NCI-H69 (cell line): Measurements from ENCODE around the gene TRPM3.

Experiments
- DNase-seq: peaks from one replicate; lab custom pipeline; 2025; lab: John Stamatoyannopoulos, UW

TRPM3 gene

GRCh38 chr9:70883963-70884793 lies 237.2 kb downstream of the TRPM3 start:
- no peak for DNase-seq

DNA sequence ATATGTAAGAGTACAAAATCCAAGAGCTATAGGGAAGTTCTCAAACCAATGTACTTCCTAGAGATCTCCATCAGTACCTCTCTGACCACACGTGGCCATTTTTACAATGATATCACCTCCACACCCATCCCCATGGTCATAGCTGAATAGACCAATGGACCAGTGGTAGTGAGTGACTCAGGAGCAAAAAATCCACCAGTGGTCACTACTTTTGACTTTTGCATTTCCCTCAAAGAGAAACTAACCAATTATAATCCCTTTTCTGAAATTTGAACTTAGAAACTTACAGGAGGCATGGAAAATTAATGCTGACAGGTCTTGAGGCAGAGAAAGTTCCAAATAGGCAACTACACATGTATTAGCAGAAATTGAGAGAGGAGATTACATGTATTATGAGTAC lies 238.4 kb downstream of the TRPM3 start:
- no peak for DNase-seq

DNA sequence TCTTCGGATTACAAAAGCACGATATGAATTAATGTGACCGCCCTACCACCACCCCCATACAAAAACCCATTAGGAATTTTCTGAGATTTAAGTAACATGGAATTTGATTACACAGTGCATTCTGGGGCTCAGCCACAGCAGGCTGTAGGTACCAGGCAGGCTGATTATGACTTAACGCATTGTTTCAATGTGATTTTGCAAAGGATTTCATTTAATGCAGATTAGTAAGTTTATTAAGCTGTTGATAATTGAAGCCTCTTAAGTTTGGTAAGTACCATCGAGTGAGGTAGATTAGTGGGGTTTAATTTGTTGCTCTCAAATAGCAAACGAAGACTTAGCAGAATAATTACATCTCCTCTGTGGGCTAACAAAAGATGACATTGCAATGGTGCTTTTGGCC lies 240.1 kb downstream of the TRPM3 start:
- DNase-seq, result no peak

DNA sequence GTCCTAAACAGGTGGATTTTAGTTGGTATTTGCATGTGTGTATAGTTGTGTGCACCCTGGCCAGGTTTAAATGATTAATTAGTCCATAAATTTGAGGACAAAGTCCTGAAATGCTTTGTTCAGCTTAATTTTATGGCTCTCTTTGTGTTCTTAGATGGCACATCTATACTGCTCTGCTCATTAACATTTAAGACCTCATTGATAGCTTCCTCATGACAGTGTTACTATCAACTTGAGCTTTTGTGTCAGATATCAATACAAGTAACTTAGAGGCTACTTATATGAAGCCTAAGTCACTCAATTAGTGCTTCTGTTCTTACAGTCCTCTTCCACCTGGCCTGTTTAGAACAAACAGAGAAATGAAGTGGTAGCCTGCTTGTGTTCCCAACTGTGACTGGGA lies 240.9 kb downstream of the TRPM3 start:
- DNase-seq, result no peak

GRCh38 chr9:70878576-70878975 lies 242.8 kb downstream of the TRPM3 start:
- DNase-seq, result no peak

- DNase-seq, result no peak
Measured at GRCh38 chr9:70874451-70874850, 247.0 kb downstream of the TRPM3 start.

DNA sequence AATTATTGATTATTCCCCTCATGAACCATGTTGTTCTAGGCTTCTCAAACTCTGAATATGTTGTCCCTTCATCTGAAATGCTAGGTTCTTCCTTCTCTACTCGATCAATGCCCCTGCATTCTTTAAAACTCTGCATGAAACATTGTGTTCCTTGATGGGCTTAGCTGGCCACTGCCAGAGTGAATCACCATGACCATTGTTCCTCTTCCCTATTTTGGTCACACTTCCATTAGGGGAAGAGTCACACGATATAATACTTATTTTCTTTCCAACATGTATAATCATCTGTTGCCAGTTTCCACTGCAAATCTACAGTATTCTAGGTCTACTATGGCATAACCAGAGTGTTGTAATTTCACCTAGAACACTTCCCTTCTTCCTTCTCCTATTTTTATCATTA lies 247.9 kb downstream of the TRPM3 start:
- no peak for DNase-seq

- peak; percentile 6 for DNase-seq
Measured at GRCh38 chr9:70868661-70869652, 252.5 kb downstream of the TRPM3 start.

DNA sequence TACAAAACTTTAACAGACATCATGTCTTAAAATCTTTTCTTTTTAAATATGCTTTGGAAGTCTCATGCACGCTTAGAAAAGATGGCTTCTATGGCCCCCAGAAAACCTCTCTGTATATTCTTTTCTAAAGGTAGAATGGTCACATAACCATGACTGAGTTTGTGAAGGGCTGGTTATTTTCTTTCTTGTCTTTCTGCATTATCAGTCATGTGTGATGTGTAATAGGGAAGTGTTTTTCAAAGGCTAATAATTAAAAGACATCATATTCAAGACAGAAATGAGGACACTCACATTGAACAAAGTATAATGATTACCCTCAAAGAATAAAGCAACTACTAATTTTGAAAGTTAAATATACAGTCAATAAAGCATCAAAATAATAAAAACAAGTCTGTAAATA lies 253.4 kb downstream of the TRPM3 start:
- no peak for DNase-seq

- DNase-seq, result no peak
Measured at GRCh38 chr9:70865471-70865870, 255.9 kb downstream of the TRPM3 start.

- DNase-seq, result no peak
Measured at GRCh38 chr9:70861797-70862196, 259.6 kb downstream of the TRPM3 start.

GRCh38 chr9:70861376-70861775 lies 260.0 kb downstream of the TRPM3 start:
- no peak for DNase-seq

DNA sequence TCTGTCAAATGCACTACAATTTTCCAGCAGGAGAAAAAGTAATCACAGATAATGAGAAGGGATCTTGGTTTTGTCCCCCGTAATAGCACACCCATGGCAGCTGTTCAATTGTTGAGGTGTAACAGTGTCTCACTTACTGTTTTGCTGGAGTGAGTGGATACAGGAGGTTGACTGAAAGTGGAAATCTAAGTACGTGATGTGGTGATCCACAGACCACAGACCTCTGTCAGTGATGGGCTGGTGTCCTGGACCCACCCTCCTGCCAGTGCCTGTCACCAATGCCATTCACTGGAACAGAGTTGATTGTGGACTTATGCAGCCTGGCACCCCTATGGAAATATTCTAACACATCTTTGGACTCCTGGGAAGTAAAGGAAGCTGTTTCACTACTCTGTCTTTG lies 261.7 kb downstream of the TRPM3 start:
- DNase-seq, result no peak

DNA sequence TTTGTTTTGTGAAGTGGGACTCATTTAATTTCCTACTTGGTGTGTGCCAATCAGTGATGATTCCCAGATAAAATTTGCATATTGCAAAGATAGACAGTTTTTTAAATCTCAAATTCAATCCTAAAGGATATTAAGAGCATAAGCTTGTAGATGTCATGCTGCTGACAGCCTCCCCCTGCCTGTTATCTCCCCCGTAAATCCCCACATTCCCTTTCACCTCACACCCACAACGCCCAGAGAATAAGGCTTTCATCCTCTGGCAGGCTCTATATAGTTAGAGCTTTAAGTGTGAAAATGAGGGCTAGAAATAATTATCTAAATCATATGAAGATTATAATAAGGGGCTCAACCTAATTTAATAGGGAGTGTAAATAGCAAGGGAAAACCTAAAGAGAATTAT lies 265.0 kb downstream of the TRPM3 start:
- no peak for DNase-seq

GRCh38 chr9:70852711-70853240 lies 268.6 kb downstream of the TRPM3 start:
- no peak for DNase-seq

DNA sequence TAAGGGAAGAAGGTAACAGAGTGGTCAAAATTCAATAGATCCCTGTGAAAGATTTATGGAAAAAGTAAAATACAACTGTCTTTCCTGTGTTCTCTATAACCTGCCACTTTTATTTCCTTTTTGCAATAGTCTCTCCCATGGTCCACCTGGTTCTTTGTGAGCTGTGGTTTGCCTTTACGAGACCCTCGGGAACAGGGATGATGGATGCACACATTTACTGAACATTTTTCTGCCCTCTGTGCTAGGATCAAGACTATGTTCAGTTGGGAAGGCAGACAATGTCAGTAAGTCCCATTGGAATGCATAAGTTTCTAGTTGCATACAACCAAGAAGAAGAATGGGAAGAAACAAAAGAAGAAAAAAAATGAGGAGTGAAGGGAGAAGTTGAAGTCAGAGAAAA lies 281.2 kb downstream of the TRPM3 start:
- no peak for DNase-seq

- DNase-seq, result no peak
Measured at GRCh38 chr9:70835323-70835722, 286.1 kb downstream of the TRPM3 start.

DNA sequence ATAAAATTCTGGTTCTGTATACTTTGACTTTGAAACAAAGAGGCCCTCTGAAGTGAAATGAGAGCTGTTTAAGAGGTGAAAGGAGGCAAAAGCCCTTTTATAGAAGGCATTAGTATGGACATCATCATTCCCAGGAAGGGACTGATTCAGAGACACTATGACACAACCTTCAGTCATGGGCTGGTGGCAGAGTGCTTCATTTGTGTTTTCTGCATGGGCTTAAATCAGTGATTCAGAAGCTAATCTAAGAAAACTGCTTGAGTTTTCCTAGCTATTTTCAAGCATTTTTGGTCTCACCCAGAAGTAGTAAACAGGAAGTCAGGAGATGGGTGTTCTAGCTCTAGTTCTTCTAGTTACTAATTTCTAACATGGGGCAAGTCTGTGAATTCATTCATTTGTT lies 288.9 kb downstream of the TRPM3 start:
- no peak for DNase-seq

DNA sequence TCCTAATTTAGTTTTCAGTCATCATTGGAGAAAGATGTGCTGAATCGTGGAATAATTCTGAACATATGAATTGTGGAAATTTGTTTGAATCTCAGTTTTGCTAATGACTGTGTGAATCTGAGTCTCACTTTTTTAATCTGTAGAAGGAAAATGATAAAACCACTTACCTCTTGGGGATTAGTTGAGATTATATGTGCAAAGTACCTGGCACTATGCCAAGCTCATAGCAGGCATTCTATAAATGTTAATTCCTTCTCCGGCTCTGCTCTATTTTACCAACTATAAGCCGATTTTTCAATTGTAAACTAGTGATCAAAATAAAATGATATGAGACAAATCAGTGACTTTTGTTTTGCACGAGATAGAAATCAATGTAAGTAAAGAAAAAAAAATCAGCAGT lies 290.8 kb downstream of the TRPM3 start:
- DNase-seq, result no peak

DNA sequence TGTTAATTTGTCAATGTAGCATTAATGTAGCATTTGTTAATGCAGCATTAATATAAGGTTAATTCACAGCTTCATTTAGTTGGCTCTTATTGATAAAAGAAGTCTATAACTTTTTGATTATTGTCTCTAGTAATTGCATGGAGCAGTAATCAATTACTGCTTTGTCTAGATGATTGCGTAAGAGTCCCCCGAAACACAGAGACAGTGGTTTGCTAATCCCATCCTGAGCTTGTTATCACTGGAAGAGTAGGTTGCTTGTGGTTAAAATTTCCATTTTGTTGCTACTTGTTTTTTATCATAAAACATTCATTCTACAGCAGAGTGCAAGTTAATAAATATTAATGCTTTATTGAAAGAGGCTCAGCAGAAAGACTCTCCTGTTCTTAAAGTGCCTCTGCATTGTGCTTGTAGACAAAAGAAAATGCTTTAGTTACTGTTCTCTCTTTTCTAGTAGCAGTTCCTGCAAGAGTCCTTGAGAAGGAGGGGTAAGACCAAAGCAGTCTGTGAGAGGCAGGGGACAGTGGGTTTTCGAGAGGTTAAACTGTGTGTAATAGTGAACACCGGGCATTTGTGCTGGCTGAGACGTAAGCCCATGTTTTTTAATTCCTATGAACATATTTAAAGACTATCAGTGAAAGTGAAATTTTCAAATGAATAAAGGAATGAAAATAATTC lies 291.7 kb downstream of the TRPM3 start:
- DNase-seq, result no peak

DNA sequence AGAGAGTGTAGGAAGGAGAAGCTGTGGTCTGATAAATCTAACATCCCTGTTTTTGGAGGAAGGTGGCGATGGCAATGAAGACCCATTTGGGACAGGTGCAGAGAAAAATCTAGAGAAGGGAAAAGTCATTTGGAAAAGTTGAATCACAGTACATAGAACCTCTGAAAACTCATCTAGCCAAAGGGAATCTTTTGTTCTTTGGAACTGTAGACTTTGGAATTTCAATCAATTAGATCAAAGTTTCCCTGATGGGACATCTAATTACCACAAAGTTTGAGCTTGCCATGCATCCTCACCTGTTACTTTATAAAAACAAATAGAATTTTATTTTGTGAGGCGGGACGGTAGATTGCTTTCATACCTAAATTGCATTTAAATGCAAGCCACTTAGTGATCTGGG lies 294.9 kb downstream of the TRPM3 start:
- no peak for DNase-seq

GRCh38 chr9:70823284-70823683 lies 298.1 kb downstream of the TRPM3 start:
- no peak for DNase-seq
